WTC11 (cell line): ENCODE results near the gene MTMR6. TPM values are rescaled to one million over a fixed set of nuclear protein-coding genes. Genes with fewer than 3 reads are reported as not detected.

Experiments
- ATAC-seq: fragments of 200-7000 bp; cut with Tn5 transposase; 2 replicates; pipeline ENCODE4 v1.10.0; 2021; ENCODE audit warnings: mild to moderate bottlenecking, moderate library complexity
- CTCF ChIA-PET: fragments of 300-600 bp; sonication (Branson Sonifier 250); formaldehyde crosslinking; loops from one replicate; lab custom pipeline; 2021; ENCODE audit warnings: antibody characterized with exemption; lab: Charles Lee
- POLR2A ChIA-PET: fragments of 350-600 bp; sonication (Branson Sonifier 250); formaldehyde crosslinking; loops from one replicate; lab custom pipeline; 2021; ENCODE audit warnings: antibody characterized with exemption; lab: Charles Lee
- DNase-seq: peaks from one replicate; pipeline ENCODE4 v3.0.0; 2021; ENCODE audit warnings: low spot score
- H3K27ac Mint-ChIP-seq: 2 replicates; pipeline ENCODE4 v1.8.0; 2021; ENCODE audit warnings: mixed read lengths
- H3K27me3 Mint-ChIP-seq: 2 replicates; pipeline ENCODE4 v1.8.0; 2021; ENCODE audit warnings: low read depth, mild to moderate bottlenecking, moderate library complexity, mixed read lengths
- H3K36me3 Mint-ChIP-seq: 2 replicates; pipeline ENCODE4 v1.8.0; 2021; ENCODE audit warnings: mixed read lengths
- H3K4me1 Mint-ChIP-seq: 2 replicates; pipeline ENCODE4 v1.8.0; 2022; ENCODE audit warnings: mixed read lengths
- H3K4me3 Mint-ChIP-seq: 2 replicates; pipeline ENCODE4 v1.8.0; 2021; ENCODE audit warnings: mild to moderate bottlenecking, moderate library complexity, mixed read lengths
- H3K9me3 Mint-ChIP-seq: 2 replicates; pipeline ENCODE4 v1.8.0; 2021; ENCODE audit warnings: mixed read lengths
- EMX1 ChIP-seq: fragments of 250-450 bp; sonication (Bioruptor Pico); IDR thresholded peaks from 2 replicates; pipeline ENCODE4 v1.8.0; 2021; ENCODE audit warnings: mild to moderate bottlenecking
- FOXK1 ChIP-seq: sonication (generic); formaldehyde crosslinking; IDR thresholded peaks from 2 replicates; pipeline ENCODE4 v1.8.0; 2022; ENCODE audit warnings: mild to moderate bottlenecking, moderate library complexity, missing genetic modification reagents
- IRF2 ChIP-seq: sonication (generic); formaldehyde crosslinking; IDR thresholded peaks from 2 replicates; pipeline ENCODE4 v1.8.0; 2022; ENCODE audit warnings: low read depth, missing genetic modification reagents, borderline replicate concordance
- MYBL2 ChIP-seq: sonication (generic); formaldehyde crosslinking; IDR thresholded peaks from 2 replicates; pipeline ENCODE4 v1.8.1; 2023; ENCODE audit warnings: mild to moderate bottlenecking, moderate library complexity, missing genetic modification reagents
- NFE2L1 ChIP-seq: sonication (generic); formaldehyde crosslinking; IDR thresholded peaks from 2 replicates; pipeline ENCODE4 v1.8.1; 2023; ENCODE audit warnings: missing genetic modification reagents
- NR3C1 ChIP-seq: sonication (generic); formaldehyde crosslinking; conservative IDR thresholded peaks from 2 replicates; pipeline ENCODE4 v1.8.1; 2023; ENCODE audit warnings: low read depth, mild to moderate bottlenecking, missing genetic modification reagents
- USF1 ChIP-seq: sonication (generic); formaldehyde crosslinking; IDR thresholded peaks from 2 replicates; pipeline ENCODE4 v1.8.0; 2022; ENCODE audit warnings: mild to moderate bottlenecking, missing genetic modification reagents
- ZNF416 ChIP-seq: fragments of 250-450 bp; sonication (Bioruptor Pico); IDR thresholded peaks from 2 replicates; pipeline ENCODE4 v1.9.0; 2021; ENCODE audit warnings: mild to moderate bottlenecking, inconsistent platforms
- total RNA-seq: library from RNA; stranded (reverse); gene quantifications from 3 replicates; pipeline ENCODE4 v1.2.3, GENCODE V29; 2021
- TF ChIP-seq, protein P1 (sequence below): fragments of 250-450 bp; sonication (Bioruptor Pico); IDR thresholded peaks from 2 replicates; pipeline ENCODE4 v1.9.0; 2021; ENCODE audit warnings: mild to moderate bottlenecking, borderline replicate concordance
- TF ChIP-seq, protein P2 (sequence below): sonication (generic); formaldehyde crosslinking; IDR thresholded peaks from 2 replicates; pipeline ENCODE4 v1.8.0; 2023; ENCODE audit warnings: missing genetic modification reagents
- TF ChIP-seq, protein P3 (sequence below): sonication (generic); formaldehyde crosslinking; IDR thresholded peaks from 2 replicates; pipeline ENCODE4 v1.8.1; 2023; ENCODE audit warnings: mild to moderate bottlenecking, missing genetic modification reagents, borderline replicate concordance
- TF ChIP-seq, protein P4 (sequence below): fragments of 200-600 bp; IDR thresholded peaks from 2 replicates; pipeline ENCODE4 v1.8.0; 2022; ENCODE audit warnings: antibody characterized with exemption

MTMR6 gene
- total RNA-seq, 1 experiment from 2014 or later, result 8.6 TPM

DNA sequence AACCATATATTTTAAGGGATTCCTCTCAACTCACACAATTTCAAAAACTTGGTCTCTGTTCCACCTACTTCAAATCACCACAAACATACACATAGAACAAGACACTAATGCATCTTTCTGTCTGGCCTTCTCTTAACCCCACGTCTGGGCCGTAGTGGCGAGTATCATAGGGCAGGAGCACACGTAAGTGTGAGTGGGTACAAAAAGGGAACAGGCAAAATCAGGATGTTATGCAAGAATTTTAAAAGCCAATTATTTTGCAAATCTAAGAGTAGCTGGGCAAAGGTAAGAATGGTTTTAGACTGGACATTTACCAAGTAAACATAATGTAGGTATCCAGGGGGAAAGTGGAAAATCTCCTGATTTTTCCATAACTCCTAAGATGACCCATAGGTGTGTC is 35.1 kb downstream of the MTMR6 start (continued):
- TF ChIP-seq, protein P1, sequence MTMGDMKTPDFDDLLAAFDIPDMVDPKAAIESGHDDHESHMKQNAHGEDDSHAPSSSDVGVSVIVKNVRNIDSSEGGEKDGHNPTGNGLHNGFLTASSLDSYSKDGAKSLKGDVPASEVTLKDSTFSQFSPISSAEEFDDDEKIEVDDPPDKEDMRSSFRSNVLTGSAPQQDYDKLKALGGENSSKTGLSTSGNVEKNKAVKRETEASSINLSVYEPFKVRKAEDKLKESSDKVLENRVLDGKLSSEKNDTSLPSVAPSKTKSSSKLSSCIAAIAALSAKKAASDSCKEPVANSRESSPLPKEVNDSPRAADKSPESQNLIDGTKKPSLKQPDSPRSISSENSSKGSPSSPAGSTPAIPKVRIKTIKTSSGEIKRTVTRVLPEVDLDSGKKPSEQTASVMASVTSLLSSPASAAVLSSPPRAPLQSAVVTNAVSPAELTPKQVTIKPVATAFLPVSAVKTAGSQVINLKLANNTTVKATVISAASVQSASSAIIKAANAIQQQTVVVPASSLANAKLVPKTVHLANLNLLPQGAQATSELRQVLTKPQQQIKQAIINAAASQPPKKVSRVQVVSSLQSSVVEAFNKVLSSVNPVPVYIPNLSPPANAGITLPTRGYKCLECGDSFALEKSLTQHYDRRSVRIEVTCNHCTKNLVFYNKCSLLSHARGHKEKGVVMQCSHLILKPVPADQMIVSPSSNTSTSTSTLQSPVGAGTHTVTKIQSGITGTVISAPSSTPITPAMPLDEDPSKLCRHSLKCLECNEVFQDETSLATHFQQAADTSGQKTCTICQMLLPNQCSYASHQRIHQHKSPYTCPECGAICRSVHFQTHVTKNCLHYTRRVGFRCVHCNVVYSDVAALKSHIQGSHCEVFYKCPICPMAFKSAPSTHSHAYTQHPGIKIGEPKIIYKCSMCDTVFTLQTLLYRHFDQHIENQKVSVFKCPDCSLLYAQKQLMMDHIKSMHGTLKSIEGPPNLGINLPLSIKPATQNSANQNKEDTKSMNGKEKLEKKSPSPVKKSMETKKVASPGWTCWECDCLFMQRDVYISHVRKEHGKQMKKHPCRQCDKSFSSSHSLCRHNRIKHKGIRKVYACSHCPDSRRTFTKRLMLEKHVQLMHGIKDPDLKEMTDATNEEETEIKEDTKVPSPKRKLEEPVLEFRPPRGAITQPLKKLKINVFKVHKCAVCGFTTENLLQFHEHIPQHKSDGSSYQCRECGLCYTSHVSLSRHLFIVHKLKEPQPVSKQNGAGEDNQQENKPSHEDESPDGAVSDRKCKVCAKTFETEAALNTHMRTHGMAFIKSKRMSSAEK (CRISPR knock-in tag), result no peak
- TF ChIP-seq NR3C1 (CRISPR knock-in tag) (no peak), IRF2 (CRISPR knock-in tag) (no peak), ZNF416 (CRISPR knock-in tag) (no peak), EMX1 (CRISPR knock-in tag) (no peak), MYBL2 (CRISPR knock-in tag) (no peak), FOXK1 (no peak), USF1 (CRISPR knock-in tag) (no peak)
- TF ChIP-seq, protein P2, sequence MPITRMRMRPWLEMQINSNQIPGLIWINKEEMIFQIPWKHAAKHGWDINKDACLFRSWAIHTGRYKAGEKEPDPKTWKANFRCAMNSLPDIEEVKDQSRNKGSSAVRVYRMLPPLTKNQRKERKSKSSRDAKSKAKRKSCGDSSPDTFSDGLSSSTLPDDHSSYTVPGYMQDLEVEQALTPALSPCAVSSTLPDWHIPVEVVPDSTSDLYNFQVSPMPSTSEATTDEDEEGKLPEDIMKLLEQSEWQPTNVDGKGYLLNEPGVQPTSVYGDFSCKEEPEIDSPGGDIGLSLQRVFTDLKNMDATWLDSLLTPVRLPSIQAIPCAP, result no peak
- TF ChIP-seq, protein P3, sequence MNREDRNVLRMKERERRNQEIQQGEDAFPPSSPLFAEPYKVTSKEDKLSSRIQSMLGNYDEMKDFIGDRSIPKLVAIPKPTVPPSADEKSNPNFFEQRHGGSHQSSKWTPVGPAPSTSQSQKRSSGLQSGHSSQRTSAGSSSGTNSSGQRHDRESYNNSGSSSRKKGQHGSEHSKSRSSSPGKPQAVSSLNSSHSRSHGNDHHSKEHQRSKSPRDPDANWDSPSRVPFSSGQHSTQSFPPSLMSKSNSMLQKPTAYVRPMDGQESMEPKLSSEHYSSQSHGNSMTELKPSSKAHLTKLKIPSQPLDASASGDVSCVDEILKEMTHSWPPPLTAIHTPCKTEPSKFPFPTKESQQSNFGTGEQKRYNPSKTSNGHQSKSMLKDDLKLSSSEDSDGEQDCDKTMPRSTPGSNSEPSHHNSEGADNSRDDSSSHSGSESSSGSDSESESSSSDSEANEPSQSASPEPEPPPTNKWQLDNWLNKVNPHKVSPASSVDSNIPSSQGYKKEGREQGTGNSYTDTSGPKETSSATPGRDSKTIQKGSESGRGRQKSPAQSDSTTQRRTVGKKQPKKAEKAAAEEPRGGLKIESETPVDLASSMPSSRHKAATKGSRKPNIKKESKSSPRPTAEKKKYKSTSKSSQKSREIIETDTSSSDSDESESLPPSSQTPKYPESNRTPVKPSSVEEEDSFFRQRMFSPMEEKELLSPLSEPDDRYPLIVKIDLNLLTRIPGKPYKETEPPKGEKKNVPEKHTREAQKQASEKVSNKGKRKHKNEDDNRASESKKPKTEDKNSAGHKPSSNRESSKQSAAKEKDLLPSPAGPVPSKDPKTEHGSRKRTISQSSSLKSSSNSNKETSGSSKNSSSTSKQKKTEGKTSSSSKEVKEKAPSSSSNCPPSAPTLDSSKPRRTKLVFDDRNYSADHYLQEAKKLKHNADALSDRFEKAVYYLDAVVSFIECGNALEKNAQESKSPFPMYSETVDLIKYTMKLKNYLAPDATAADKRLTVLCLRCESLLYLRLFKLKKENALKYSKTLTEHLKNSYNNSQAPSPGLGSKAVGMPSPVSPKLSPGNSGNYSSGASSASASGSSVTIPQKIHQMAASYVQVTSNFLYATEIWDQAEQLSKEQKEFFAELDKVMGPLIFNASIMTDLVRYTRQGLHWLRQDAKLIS, result no peak

GRCh38 chr13:25249001-25249543 is 38.2 kb downstream of the MTMR6 start:
- peaks cover 12% of the 10 kb centered on the region for H3K4me1 Mint-ChIP-seq
- DNase-seq (peak; percentile 23), ATAC-seq (peak; percentile 75)
- ChIA-PET CTCF (interaction anchor here (0.6 to 1.5 kb wide), 2 partner anchors 78 to 168 kb away, joined by 3 to 4 read pairs; no protein-coding TSS in a partner anchor), POLR2A (no interaction called here)
- no peak overlapping the region for H3K4me3 Mint-ChIP-seq
- peaks cover 5% of the 10 kb centered on the region for H3K36me3 Mint-ChIP-seq
- H3K27me3 Mint-ChIP-seq, result no peaks in the 10 kb centered on the region
- no peak overlapping the region for H3K27ac Mint-ChIP-seq
- peaks cover 3% of the 10 kb centered on the region; the same call in 1 of the 2 replicates for H3K9me3 Mint-ChIP-seq
- TF ChIP-seq, protein P4, sequence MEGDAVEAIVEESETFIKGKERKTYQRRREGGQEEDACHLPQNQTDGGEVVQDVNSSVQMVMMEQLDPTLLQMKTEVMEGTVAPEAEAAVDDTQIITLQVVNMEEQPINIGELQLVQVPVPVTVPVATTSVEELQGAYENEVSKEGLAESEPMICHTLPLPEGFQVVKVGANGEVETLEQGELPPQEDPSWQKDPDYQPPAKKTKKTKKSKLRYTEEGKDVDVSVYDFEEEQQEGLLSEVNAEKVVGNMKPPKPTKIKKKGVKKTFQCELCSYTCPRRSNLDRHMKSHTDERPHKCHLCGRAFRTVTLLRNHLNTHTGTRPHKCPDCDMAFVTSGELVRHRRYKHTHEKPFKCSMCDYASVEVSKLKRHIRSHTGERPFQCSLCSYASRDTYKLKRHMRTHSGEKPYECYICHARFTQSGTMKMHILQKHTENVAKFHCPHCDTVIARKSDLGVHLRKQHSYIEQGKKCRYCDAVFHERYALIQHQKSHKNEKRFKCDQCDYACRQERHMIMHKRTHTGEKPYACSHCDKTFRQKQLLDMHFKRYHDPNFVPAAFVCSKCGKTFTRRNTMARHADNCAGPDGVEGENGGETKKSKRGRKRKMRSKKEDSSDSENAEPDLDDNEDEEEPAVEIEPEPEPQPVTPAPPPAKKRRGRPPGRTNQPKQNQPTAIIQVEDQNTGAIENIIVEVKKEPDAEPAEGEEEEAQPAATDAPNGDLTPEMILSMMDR, result 0 out of 2 replicates have a peak, but pooled peaks have one; percentile 20
- TF ChIP-seq NFE2L1 (CRISPR knock-in tag), result no peak
